ENCODE data around the gene PLXNA2.

Gene PLXNA2

DNA sequence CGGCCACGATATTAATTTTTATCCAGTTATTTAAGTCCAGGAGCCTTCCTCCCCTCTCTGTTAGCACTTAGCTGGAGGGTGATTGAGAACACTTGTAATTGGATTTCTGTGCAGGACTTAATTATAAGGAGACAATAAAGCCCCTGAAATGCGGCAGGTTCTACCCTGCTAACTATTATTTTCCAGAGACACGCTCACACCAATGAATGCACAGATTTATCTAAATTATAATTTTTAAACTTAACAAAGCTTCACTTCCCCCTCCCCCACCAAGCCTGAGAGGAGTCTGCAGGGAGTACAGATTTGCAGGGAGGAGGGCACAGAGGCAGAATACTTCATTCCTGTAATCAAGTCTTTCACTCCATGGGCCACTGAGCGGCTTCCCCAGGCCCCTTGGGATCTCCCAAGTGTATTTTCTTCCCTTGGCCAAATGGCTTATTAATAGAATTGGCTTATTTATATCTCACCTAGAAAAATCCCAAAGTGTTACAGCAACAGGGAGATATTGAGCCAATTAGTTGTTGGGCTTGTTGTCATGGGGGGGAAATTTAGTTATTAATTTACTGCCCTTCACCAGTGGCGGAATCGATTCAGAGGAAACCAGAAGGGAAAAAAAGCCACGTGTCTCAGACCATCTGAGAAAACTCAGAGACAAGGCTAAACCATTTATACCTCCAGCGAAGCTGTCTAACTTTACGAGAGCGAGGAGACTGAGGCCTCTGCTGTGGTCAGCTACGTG lies 234.3 kb downstream of the PLXNA2 start:
- no peak overlapping the region for H3K4me3 ChIP-seq (ENCODE audit: low read depth in 1 of 2, low read length in 2 of 2)

DNA sequence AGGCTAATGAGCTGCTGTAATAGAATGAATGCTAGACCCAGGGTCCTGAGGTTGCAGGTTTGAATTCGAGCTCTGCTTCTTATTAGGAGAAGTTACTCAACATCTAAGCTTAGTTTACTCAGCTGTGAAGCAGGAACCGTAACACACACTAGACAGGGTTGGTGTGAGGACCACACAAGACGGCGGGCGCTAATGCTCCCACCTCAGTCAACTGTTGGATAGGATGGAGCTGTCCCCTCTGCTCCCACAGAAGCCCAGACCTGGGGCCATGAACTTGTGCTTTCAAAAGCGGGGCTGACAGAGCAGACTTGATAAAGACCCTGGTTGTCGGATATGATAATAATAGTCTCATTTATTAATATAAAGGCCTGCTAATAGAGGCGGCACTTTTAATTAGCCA lies 234.9 kb downstream of the PLXNA2 start:
- H3K27ac ChIP-seq (ENCODE audit: low read length): no peak overlapping the region
- H3K4me1 ChIP-seq (ENCODE audit: control insufficient read depth in 1 of 2, insufficient read depth in 2 of 2, low read length in 2 of 2): no peaks in the 10 kb centered on the region
- H3K4me3 ChIP-seq (ENCODE audit: low read depth in 1 of 2, low read length in 2 of 2): no peak overlapping the region
- H3K27me3 ChIP-seq (ENCODE audit: low read depth, low read length): no peaks in the 10 kb centered on the region
- H3K36me3 ChIP-seq (ENCODE audit: control insufficient read depth in 1 of 2, insufficient read depth in 2 of 2, low read length in 2 of 2): no peaks in the 10 kb centered on the region
- H3K9me3 ChIP-seq (ENCODE audit: control insufficient read depth in 1 of 2, low read length in 2 of 2): peaks cover 0 to 3% of the 10 kb centered on the region in 2 donors

More for the DNA sequence above, 234.3 kb downstream of the PLXNA2 start:
- Histone ChIP-seq H3K4me1 (ENCODE audit: control insufficient read depth in 1 of 2, insufficient read depth in 2 of 2, low read length in 2 of 2) (no peaks in the 10 kb centered on the region), H3K36me3 (ENCODE audit: control insufficient read depth in 1 of 2, insufficient read depth in 2 of 2, low read length in 2 of 2) (no peaks in the 10 kb centered on the region), H3K27me3 (ENCODE audit: low read depth, low read length) (no peaks in the 10 kb centered on the region), H3K27ac (ENCODE audit: low read length) (no peak overlapping the region), H3K9me3 (ENCODE audit: control insufficient read depth in 1 of 2, low read length in 2 of 2) (peaks cover 0 to 3% of the 10 kb centered on the region in 2 donors)

DNA sequence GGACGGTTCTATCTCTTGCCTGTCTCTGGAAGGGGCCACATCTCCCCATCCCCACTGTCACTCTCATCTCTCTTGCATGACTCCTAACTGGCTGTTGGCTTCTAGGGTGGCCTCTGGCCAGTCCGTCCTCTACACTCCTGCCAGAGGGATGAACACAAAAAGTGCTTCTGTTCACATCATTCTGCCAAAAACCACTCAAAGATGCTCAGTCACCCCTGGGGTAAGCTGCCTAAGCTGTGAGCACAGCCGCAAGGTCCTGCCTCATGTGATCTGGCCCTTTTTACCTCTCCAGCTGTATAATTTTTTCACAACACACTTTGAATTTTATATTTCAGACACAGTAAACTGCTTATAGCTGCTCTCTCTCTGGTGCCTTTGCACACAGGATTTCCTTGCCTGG lies 235.7 kb downstream of the PLXNA2 start:
- Histone ChIP-seq H3K36me3 (ENCODE audit: control insufficient read depth in 1 of 2, insufficient read depth in 2 of 2, low read length in 2 of 2) (no peaks in the 10 kb centered on the region), H3K27me3 (ENCODE audit: low read depth, low read length) (no peaks in the 10 kb centered on the region), H3K27ac (ENCODE audit: low read length) (no peak overlapping the region), H3K9me3 (ENCODE audit: control insufficient read depth in 1 of 2, low read length in 2 of 2) (peaks cover 0 to 3% of the 10 kb centered on the region in 2 donors), H3K4me3 (ENCODE audit: low read depth in 1 of 2, low read length in 2 of 2) (no peak overlapping the region), H3K4me1 (ENCODE audit: control insufficient read depth in 1 of 2, insufficient read depth in 2 of 2, low read length in 2 of 2) (no peaks in the 10 kb centered on the region)

DNA sequence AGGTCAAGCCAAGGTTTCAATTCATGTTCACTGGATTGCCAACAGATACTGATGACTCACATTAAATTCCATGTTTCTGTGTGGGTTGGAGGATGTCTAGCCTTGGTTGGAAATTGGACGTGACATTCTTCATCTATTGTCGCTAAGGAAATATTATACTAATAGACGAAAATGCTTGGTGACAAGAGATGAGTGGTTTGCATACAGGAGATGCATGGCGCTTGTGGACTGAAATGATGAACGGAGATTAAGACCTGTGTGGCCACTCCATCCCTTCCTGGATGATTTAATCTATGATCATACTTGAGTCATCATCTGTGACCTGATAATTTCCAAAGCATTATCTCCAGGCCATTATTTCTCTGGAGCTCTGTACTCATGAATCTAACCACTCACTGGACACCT lies 236.2 kb downstream of the PLXNA2 start:
- no peaks in the 10 kb centered on the region for H3K36me3 ChIP-seq (ENCODE audit: control insufficient read depth in 1 of 2, insufficient read depth in 2 of 2, low read length in 2 of 2)
- H3K4me1 ChIP-seq (ENCODE audit: control insufficient read depth in 1 of 2, insufficient read depth in 2 of 2, low read length in 2 of 2): no peaks in the 10 kb centered on the region
- no peak overlapping the region for H3K27ac ChIP-seq (ENCODE audit: low read length)
- H3K27me3 ChIP-seq (ENCODE audit: low read depth, low read length): no peaks in the 10 kb centered on the region
- H3K9me3 ChIP-seq (ENCODE audit: control insufficient read depth in 1 of 2, low read length in 2 of 2): peaks cover 0 to 3% of the 10 kb centered on the region in 2 donors
- no peak overlapping the region for H3K4me3 ChIP-seq (ENCODE audit: low read depth in 1 of 2, low read length in 2 of 2)

DNA sequence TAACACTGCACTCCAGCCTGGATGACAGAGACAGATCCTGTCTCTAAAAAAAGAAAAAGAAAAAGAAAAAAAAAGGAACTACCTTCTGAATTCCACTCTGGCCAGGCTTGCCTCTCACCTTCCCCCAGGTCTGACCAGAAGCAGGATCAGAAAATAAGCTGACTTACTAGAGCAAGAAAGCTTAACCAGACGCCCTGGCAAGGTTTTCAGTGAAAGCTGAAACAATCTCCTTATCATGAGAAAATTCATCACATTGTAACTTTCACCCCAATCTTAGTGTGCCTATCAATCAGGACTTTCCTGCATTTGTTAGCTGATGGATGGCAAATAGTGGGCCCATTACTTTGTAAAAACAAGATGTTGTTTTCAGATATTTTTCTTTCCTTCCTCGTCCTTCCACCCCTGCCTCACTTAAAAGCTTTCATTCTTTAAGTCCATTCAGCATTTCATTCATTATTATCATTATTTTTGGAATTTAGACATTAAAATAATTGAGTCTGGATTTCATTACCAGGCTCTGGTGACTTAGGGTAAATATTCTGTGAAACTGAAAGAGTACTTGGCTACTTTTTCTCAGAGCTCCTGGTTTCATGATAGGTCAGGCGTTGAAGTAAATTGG lies 236.8 kb downstream of the PLXNA2 start:
- Histone ChIP-seq H3K4me3 (ENCODE audit: low read depth in 1 of 2, low read length in 2 of 2) (no peak overlapping the region), H3K9me3 (ENCODE audit: control insufficient read depth in 1 of 2, low read length in 2 of 2) (peaks cover 0 to 3% of the 10 kb centered on the region in 2 donors), H3K4me1 (ENCODE audit: control insufficient read depth in 1 of 2, insufficient read depth in 2 of 2, low read length in 2 of 2) (no peaks in the 10 kb centered on the region), H3K27me3 (ENCODE audit: low read depth, low read length) (no peaks in the 10 kb centered on the region), H3K36me3 (ENCODE audit: control insufficient read depth in 1 of 2, insufficient read depth in 2 of 2, low read length in 2 of 2) (no peaks in the 10 kb centered on the region), H3K27ac (ENCODE audit: low read length) (no peak overlapping the region)

DNA sequence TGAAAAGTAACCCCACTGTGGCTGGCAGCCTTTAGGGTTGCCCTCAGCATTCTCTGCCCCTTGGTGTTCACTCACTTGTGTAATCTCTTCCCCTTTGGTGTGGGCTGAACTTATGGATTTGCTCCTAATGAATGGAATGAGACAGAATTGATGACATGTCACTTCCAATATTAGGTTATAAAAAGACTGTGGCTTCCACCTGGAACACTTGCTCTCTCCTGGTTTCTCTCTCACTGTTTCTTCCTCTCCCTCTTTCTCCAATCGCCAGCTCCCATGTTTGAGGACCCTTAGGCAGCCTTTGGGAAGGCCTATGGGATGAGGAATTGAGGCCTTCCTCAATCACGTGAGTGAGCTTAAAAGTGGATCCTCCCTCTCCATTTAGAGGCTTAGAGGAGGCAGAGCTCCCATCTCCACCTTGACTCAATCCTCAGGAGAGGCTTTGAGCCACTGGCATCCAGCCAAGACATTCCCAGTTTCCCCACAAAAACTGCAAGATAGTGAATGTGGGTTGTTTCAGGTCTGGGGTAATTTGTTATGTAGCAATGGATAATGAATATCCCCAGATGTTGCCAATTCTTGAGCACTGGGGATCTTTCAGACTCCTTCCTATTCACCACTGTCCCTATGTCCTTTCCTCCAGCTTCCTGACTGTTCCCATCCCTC lies 237.8 kb downstream of the PLXNA2 start:
- Histone ChIP-seq H3K4me1 (ENCODE audit: control insufficient read depth in 1 of 2, insufficient read depth in 2 of 2, low read length in 2 of 2) (no peaks in the 10 kb centered on the region), H3K27me3 (ENCODE audit: low read depth, low read length) (no peaks in the 10 kb centered on the region), H3K27ac (ENCODE audit: low read length) (no peak overlapping the region), H3K9me3 (ENCODE audit: control insufficient read depth in 1 of 2, low read length in 2 of 2) (peaks cover 0 to 3% of the 10 kb centered on the region in 2 donors), H3K4me3 (ENCODE audit: low read depth in 1 of 2, low read length in 2 of 2) (no peak overlapping the region), H3K36me3 (ENCODE audit: control insufficient read depth in 1 of 2, insufficient read depth in 2 of 2, low read length in 2 of 2) (no peaks in the 10 kb centered on the region)

DNA sequence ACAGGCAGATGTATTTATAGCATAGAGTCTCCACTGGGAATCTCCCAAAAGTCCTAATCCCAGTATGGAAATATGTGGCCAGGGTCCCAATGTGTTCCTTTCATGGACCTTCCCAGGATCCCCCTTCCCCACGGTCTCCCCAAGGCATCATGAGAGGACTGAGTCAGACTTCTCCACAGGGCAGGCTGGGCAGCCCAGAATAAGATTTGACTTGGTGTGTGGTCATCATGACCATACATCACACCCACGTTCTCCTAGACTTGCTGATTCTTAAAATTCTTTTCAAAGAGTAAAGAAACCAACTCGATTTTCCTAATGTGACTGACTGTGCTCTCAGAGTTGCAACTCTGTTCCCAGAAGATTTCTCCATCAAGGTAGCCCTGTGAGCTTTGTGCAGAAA lies 239.3 kb downstream of the PLXNA2 start:
- Histone ChIP-seq H3K27me3 (ENCODE audit: low read depth, low read length) (no peaks in the 10 kb centered on the region), H3K9me3 (ENCODE audit: control insufficient read depth in 1 of 2, low read length in 2 of 2) (peaks cover 0 to 3% of the 10 kb centered on the region in 2 donors), H3K4me3 (ENCODE audit: low read depth in 1 of 2, low read length in 2 of 2) (no peak overlapping the region), H3K27ac (ENCODE audit: low read length) (no peak overlapping the region), H3K4me1 (ENCODE audit: control insufficient read depth in 1 of 2, insufficient read depth in 2 of 2, low read length in 2 of 2) (no peaks in the 10 kb centered on the region), H3K36me3 (ENCODE audit: control insufficient read depth in 1 of 2, insufficient read depth in 2 of 2, low read length in 2 of 2) (no peaks in the 10 kb centered on the region)

DNA sequence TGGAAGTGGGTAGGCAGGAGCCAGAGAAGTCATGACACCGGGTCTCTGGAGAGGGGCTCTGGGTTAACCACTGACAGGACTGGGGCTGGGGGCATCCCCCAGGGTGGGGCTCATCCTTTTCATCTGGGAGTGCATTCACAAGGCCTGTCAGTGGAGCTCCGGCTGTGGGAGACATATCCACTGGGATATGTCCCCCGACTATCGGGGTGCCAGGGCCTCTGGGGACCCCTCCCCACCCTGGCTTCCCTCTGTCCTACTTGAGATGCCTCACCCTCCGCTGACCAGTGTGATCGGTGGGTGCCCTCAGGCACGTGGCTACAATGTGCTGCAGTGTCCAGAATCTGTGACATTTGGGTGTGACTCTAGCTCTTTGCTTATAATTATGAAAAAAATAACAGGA lies 240.9 kb downstream of the PLXNA2 start:
- Histone ChIP-seq H3K27me3 (ENCODE audit: low read depth, low read length) (no peaks in the 10 kb centered on the region), H3K4me1 (ENCODE audit: control insufficient read depth in 1 of 2, insufficient read depth in 2 of 2, low read length in 2 of 2) (no peaks in the 10 kb centered on the region), H3K9me3 (ENCODE audit: control insufficient read depth in 1 of 2, low read length in 2 of 2) (peaks cover 0 to 3% of the 10 kb centered on the region in 2 donors), H3K36me3 (ENCODE audit: control insufficient read depth in 1 of 2, insufficient read depth in 2 of 2, low read length in 2 of 2) (no peaks in the 10 kb centered on the region), H3K27ac (ENCODE audit: low read length) (no peak overlapping the region), H3K4me3 (ENCODE audit: low read depth in 1 of 2, low read length in 2 of 2) (no peak overlapping the region)

DNA sequence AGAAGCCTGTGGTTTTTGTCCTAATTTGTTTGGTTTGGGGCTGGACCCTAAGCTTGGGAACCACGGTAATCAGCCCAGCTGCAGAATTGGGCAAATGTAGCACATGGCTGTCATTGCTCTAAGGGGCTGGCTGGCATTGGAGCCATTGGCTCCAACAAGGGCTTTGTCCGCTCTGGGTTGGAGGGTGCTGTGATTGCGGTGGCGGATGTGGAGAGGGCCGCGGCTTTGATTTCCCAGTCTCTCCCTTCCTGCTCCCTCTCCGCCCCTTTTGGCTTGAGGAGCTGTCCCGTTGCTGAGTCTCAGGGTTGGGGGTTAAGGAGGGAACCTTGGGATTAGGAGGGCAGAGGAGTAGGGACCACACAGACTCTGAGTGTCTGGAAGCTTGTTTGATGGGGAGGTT lies 241.5 kb downstream of the PLXNA2 start:
- H3K9me3 ChIP-seq (ENCODE audit: control insufficient read depth in 1 of 2, low read length in 2 of 2): peaks cover 0 to 3% of the 10 kb centered on the region in 2 donors
- no peaks in the 10 kb centered on the region for H3K27me3 ChIP-seq (ENCODE audit: low read depth, low read length)
- no peaks in the 10 kb centered on the region for H3K36me3 ChIP-seq (ENCODE audit: control insufficient read depth in 1 of 2, insufficient read depth in 2 of 2, low read length in 2 of 2)
- no peak overlapping the region for H3K4me3 ChIP-seq (ENCODE audit: low read depth in 1 of 2, low read length in 2 of 2)
- H3K27ac ChIP-seq (ENCODE audit: low read length): no peak overlapping the region
- peaks cover 0 to 1% of the 10 kb centered on the region in 2 donors for H3K4me1 ChIP-seq (ENCODE audit: control insufficient read depth in 1 of 2, insufficient read depth in 2 of 2, low read length in 2 of 2)

DNA sequence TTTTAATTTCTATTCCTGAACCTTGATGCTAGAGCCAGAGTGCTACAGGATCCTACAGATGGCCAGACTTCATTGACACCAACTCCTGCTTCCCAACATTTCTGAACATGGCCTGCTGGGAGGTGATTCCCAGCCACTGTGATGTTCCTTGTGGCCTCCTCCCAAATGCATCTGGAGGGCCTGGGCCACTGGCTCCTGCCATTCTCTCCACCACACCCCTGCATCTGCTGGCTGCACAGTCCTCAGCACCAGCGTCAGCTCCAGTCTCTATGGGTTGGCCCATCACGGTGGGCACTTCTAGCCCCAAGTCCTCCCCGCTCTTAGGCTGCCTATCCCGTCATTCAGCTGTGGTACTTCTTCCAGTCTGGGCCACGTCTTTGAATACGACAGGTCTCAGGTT lies 242.1 kb downstream of the PLXNA2 start:
- H3K27ac ChIP-seq (ENCODE audit: low read length): no peak overlapping the region
- peaks cover 0 to 5% of the 10 kb centered on the region in 2 donors for H3K4me1 ChIP-seq (ENCODE audit: control insufficient read depth in 1 of 2, insufficient read depth in 2 of 2, low read length in 2 of 2)
- no peaks in the 10 kb centered on the region for H3K36me3 ChIP-seq (ENCODE audit: control insufficient read depth in 1 of 2, insufficient read depth in 2 of 2, low read length in 2 of 2)
- peaks cover 0 to 3% of the 10 kb centered on the region in 2 donors for H3K9me3 ChIP-seq (ENCODE audit: control insufficient read depth in 1 of 2, low read length in 2 of 2)
- H3K27me3 ChIP-seq (ENCODE audit: low read depth, low read length): no peaks in the 10 kb centered on the region
- no peak overlapping the region for H3K4me3 ChIP-seq (ENCODE audit: low read depth in 1 of 2, low read length in 2 of 2)

DNA sequence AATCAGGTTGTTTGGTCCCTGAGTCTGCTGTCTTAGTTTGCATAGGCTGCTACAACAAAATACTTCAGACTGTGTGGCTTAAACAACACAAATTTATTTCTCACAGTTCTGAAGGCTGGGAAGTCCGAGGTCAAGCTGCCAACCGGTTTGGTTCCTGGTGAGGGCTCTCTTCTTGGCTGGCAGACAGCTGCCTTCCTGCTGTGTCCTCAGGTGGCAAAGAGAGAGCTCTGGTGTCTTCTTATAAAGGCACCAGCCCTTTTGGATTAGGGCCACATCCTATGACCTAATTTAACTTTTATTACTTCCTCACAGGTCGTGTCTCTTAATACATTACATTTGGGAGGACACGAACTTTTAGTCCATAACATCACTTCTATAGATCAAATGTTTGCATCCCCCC lies 243.7 kb downstream of the PLXNA2 start:
- no peaks in the 10 kb centered on the region for H3K36me3 ChIP-seq (ENCODE audit: control insufficient read depth in 1 of 2, insufficient read depth in 2 of 2, low read length in 2 of 2)
- no peaks in the 10 kb centered on the region for H3K9me3 ChIP-seq (ENCODE audit: control insufficient read depth in 1 of 2, low read length in 2 of 2)
- no peak overlapping the region for H3K4me3 ChIP-seq (ENCODE audit: low read depth in 1 of 2, low read length in 2 of 2)
- H3K4me1 ChIP-seq (ENCODE audit: control insufficient read depth in 1 of 2, insufficient read depth in 2 of 2, low read length in 2 of 2): peaks cover 0 to 5% of the 10 kb centered on the region in 2 donors
- no peaks in the 10 kb centered on the region for H3K27me3 ChIP-seq (ENCODE audit: low read depth, low read length)
- H3K27ac ChIP-seq (ENCODE audit: low read length): no peak overlapping the region
